Measurements from ENCODE around the gene CIDEB. TPM values are rescaled to one million over a fixed set of nuclear protein-coding genes. Genes with fewer than 3 reads are reported as not detected.

Gene CIDEB
- total RNA-seq, 1 experiment from 2014 or later: not detected

- Histone ChIP-seq H4K91ac (ENCODE audit: insufficient read length, low read depth, low read length) (no peak overlapping the region), H4K5ac (ENCODE audit: insufficient read length, low read depth, low read length) (no peak overlapping the region), H3K27me3 (ENCODE audit: insufficient read depth, low read length) (no peaks in the 10 kb centered on the region), H3K18ac (ENCODE audit: insufficient read length, low read depth, low read length) (no peak overlapping the region), H4K8ac (replicated peaks; ENCODE audit: insufficient read length, low read depth, low read length) (no peak overlapping the region), H2BK120ac (ENCODE audit: low read depth, low read length, poor library complexity, severe bottlenecking) (no peak overlapping the region), H3K56ac (ENCODE audit: insufficient read length, low read depth, low read length) (no peak overlapping the region), H3K4me1 (ENCODE audit: insufficient read depth, low read length) (no peaks in the 10 kb centered on the region), H2AK5ac (ENCODE audit: insufficient read length, low read length) (no peak overlapping the region), H3K27ac (ENCODE audit: insufficient read length, low read depth, low read length) (no peak overlapping the region), H3T11ph (ENCODE audit: low read length) (no peak overlapping the region), H3K23ac (ENCODE audit: insufficient read length, low read depth, low read length) (no peak overlapping the region), H2AFZ (ENCODE audit: low read length) (no peak overlapping the region), H2BK5ac (ENCODE audit: insufficient read length, low read length) (no peak overlapping the region), H3K79me2 (ENCODE audit: insufficient read depth, low read length) (no peaks in the 10 kb centered on the region), H3K14ac (ENCODE audit: insufficient read depth, low read length) (no peak overlapping the region; the same call in 1 of the 2 replicates), H3K9ac (ENCODE audit: extremely low read depth, insufficient read length, low read length) (no peak overlapping the region), H3K23me2 (ENCODE audit: insufficient read length, low read depth, low read length, poor library complexity, severe bottlenecking) (no peaks in the 10 kb centered on the region), H4K20me1 (ENCODE audit: control insufficient read depth, insufficient read depth, insufficient read length) (no peaks in the 10 kb centered on the region), H3K4me2 (ENCODE audit: insufficient read depth, insufficient read length, low read length) (no peak overlapping the region), H3K4ac (ENCODE audit: low read depth, low read length) (no peak overlapping the region), H3K9me3 (ENCODE audit: control insufficient read depth, low read depth, low read length) (no peaks in the 10 kb centered on the region), H2BK15ac (ENCODE audit: low read depth, low read length) (no peak overlapping the region), H2BK12ac (ENCODE audit: insufficient read length, low read depth, low read length) (no peak overlapping the region), H2BK20ac (ENCODE audit: low read depth, low read length, poor library complexity, severe bottlenecking) (no peak overlapping the region), H3K79me1 (ENCODE audit: insufficient read depth, low read depth, low read length, poor library complexity, severe bottlenecking) (no peaks in the 10 kb centered on the region)
- Mint-ChIP-seq H3K27me3 (ENCODE audit: low read depth) (no peaks in the 10 kb centered on the region; the same call in 1 of the 2 replicates), H3K4me3 (no peak overlapping the region), H3K27ac (no peak overlapping the region), H3K36me3 (ENCODE audit: insufficient read depth in 1 of 3, low read depth in 3 of 3) (peaks cover under 1 to 12% (median 9%) of the 10 kb centered on the region in 3 experiments; a peak in 5 of 7 replicates), H3K9me3 (no peaks in the 10 kb centered on the region), H3K4me1 (no peaks in the 10 kb centered on the region; a peak in 2 of 4 replicates)
- TF ChIP-seq, protein P1, sequence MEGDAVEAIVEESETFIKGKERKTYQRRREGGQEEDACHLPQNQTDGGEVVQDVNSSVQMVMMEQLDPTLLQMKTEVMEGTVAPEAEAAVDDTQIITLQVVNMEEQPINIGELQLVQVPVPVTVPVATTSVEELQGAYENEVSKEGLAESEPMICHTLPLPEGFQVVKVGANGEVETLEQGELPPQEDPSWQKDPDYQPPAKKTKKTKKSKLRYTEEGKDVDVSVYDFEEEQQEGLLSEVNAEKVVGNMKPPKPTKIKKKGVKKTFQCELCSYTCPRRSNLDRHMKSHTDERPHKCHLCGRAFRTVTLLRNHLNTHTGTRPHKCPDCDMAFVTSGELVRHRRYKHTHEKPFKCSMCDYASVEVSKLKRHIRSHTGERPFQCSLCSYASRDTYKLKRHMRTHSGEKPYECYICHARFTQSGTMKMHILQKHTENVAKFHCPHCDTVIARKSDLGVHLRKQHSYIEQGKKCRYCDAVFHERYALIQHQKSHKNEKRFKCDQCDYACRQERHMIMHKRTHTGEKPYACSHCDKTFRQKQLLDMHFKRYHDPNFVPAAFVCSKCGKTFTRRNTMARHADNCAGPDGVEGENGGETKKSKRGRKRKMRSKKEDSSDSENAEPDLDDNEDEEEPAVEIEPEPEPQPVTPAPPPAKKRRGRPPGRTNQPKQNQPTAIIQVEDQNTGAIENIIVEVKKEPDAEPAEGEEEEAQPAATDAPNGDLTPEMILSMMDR (conservative IDR thresholded peaks at IDR 0.05): no peak
- WGBS (ENCODE audit: extremely low coverage, insufficient read length, low lambda C conversion rate): no CpG with 5 or more reads among the region's 19 CpGs
- DNase-seq: no peak
These were observed 45.8 kb downstream of the CIDEB start for GRCh38 chr14:24261969-24262327.
